Measurements from ENCODE around the gene WDFY2. TPM values are rescaled to one million over a fixed set of nuclear protein-coding genes. Genes with fewer than 3 reads are reported as not detected.

The WDFY2 gene
- total RNA-seq, 1 experiment from 2014 or later, result 25.7 TPM

DNA sequence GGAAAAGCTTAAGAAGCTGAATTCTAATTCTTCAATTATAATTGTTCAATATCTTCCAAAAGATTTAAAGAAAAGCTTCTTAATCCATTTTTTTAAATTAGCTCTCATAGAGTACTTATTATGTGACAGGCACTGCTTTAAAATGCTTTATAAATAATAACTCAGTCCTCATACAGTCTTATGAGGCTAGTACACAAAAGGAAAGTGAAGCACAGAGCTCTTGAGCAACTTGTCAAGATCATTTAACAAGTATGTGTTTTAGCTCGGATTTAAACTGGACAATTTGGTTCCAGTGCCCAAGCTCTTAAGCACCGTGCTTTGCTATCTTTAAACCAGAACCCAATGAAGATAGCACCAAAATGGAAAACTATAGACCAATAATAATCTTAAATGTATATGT lies 113.6 kb downstream of the WDFY2 start:
- H3K4me1 Mint-ChIP-seq, result no peaks in the 10 kb centered on the region
- H3K9me3 Mint-ChIP-seq, result peaks cover 30% of the 10 kb centered on the region
- TF ChIP-seq EMX1 (CRISPR knock-in tag; IDR thresholded peaks at IDR 0.05), result no peak
- TF ChIP-seq IRF2 (CRISPR knock-in tag; IDR thresholded peaks at IDR 0.05; ENCODE audit: borderline replicate concordance, low read depth), result no peak
- TF ChIP-seq SP1 (CRISPR knock-in tag; conservative IDR thresholded peaks at IDR 0.05), result no peak
- TF ChIP-seq, protein P1, sequence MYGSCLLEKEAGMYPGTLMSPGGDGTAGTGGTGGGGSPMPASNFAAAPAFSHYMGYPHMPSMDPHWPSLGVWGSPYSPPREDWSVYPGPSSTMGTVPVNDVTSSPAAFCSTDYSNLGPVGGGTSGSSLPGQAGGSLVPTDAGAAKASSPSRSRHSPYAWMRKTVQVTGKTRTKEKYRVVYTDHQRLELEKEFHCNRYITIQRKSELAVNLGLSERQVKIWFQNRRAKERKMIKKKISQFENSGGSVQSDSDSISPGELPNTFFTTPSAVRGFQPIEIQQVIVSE (CRISPR knock-in tag; IDR thresholded peaks at IDR 0.05; ENCODE audit: borderline replicate concordance), result no peak
- no peak for TF ChIP-seq HMGA2 (CRISPR knock-in tag; IDR thresholded peaks at IDR 0.05)
- TF ChIP-seq, protein P2, sequence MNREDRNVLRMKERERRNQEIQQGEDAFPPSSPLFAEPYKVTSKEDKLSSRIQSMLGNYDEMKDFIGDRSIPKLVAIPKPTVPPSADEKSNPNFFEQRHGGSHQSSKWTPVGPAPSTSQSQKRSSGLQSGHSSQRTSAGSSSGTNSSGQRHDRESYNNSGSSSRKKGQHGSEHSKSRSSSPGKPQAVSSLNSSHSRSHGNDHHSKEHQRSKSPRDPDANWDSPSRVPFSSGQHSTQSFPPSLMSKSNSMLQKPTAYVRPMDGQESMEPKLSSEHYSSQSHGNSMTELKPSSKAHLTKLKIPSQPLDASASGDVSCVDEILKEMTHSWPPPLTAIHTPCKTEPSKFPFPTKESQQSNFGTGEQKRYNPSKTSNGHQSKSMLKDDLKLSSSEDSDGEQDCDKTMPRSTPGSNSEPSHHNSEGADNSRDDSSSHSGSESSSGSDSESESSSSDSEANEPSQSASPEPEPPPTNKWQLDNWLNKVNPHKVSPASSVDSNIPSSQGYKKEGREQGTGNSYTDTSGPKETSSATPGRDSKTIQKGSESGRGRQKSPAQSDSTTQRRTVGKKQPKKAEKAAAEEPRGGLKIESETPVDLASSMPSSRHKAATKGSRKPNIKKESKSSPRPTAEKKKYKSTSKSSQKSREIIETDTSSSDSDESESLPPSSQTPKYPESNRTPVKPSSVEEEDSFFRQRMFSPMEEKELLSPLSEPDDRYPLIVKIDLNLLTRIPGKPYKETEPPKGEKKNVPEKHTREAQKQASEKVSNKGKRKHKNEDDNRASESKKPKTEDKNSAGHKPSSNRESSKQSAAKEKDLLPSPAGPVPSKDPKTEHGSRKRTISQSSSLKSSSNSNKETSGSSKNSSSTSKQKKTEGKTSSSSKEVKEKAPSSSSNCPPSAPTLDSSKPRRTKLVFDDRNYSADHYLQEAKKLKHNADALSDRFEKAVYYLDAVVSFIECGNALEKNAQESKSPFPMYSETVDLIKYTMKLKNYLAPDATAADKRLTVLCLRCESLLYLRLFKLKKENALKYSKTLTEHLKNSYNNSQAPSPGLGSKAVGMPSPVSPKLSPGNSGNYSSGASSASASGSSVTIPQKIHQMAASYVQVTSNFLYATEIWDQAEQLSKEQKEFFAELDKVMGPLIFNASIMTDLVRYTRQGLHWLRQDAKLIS (CRISPR knock-in tag; IDR thresholded peaks at IDR 0.05; ENCODE audit: borderline replicate concordance), result no peak
- TF ChIP-seq, protein P3, sequence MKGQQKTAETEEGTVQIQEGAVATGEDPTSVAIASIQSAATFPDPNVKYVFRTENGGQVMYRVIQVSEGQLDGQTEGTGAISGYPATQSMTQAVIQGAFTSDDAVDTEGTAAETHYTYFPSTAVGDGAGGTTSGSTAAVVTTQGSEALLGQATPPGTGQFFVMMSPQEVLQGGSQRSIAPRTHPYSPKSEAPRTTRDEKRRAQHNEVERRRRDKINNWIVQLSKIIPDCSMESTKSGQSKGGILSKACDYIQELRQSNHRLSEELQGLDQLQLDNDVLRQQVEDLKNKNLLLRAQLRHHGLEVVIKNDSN (CRISPR knock-in tag; IDR thresholded peaks at IDR 0.05), result no peak
- no peak for TF ChIP-seq RORB (CRISPR knock-in tag; IDR thresholded peaks at IDR 0.05)
- TF ChIP-seq TCF7 (CRISPR knock-in tag; IDR thresholded peaks at IDR 0.05; ENCODE audit: low read depth), result no peak
- ChIA-PET CTCF (no interaction called here), POLR2A (no interaction called here)
- DNase-seq (ENCODE audit: low spot score) (no peak), ATAC-seq (no peak)
- no peaks in the 10 kb centered on the region for H3K27me3 Mint-ChIP-seq (ENCODE audit: low read depth)
- H3K27ac Mint-ChIP-seq, result no peak overlapping the region
- H3K4me3 Mint-ChIP-seq, result no peak overlapping the region
- peaks cover 16% of the 10 kb centered on the region for H3K36me3 Mint-ChIP-seq

DNA sequence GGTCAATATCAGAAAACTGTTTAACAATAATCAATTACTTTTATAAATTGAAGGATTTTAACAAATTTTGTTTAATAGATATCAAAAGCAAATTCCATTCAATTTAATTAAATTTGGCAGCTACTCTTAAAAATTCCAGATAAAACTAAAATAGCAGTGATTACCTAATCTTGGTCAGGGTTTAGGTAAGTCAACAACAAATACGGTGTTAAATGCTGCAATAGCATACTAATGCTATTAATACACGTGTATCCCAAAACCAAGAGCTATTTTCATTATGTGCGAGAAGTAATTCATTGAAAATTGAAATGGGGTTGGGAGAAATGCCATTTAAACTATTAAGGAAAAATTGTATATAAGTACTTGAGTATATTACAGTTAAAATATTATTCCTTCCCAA lies 114.1 kb downstream of the WDFY2 start:
- no peak for ATAC-seq
- CTCF ChIA-PET, result no interaction called here
- no peak overlapping the region for H3K27ac Mint-ChIP-seq

More for the DNA sequence above, 114.1 kb downstream of the WDFY2 start:
- no peak for DNase-seq (ENCODE audit: low spot score)
- POLR2A ChIA-PET, result no interaction called here
- Mint-ChIP-seq H3K4me3 (no peak overlapping the region), H3K27me3 (ENCODE audit: low read depth) (no peaks in the 10 kb centered on the region), H3K4me1 (no peaks in the 10 kb centered on the region), H3K36me3 (peaks cover 16% of the 10 kb centered on the region), H3K9me3 (peaks cover 30% of the 10 kb centered on the region)
- TF ChIP-seq, protein P4, sequence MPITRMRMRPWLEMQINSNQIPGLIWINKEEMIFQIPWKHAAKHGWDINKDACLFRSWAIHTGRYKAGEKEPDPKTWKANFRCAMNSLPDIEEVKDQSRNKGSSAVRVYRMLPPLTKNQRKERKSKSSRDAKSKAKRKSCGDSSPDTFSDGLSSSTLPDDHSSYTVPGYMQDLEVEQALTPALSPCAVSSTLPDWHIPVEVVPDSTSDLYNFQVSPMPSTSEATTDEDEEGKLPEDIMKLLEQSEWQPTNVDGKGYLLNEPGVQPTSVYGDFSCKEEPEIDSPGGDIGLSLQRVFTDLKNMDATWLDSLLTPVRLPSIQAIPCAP (CRISPR knock-in tag; IDR thresholded peaks at IDR 0.05), result no peak
- TF ChIP-seq NR3C1 (CRISPR knock-in tag; conservative IDR thresholded peaks at IDR 0.05; ENCODE audit: low read depth), result no peak
- TF ChIP-seq ZNF138 (CRISPR knock-in tag; conservative IDR thresholded peaks at IDR 0.05), result no peak
- TF ChIP-seq, protein P5, sequence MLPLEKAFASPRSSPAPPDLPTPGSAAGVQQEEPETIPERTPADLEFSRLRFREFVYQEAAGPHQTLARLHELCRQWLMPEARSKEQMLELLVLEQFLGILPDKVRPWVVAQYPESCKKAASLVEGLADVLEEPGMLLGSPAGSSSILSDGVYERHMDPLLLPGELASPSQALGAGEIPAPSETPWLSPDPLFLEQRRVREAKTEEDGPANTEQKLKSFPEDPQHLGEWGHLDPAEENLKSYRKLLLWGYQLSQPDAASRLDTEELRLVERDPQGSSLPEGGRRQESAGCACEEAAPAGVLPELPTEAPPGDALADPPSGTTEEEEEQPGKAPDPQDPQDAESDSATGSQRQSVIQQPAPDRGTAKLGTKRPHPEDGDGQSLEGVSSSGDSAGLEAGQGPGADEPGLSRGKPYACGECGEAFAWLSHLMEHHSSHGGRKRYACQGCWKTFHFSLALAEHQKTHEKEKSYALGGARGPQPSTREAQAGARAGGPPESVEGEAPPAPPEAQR (CRISPR knock-in tag; IDR thresholded peaks at IDR 0.05), result no peak
- TF ChIP-seq, protein P6, sequence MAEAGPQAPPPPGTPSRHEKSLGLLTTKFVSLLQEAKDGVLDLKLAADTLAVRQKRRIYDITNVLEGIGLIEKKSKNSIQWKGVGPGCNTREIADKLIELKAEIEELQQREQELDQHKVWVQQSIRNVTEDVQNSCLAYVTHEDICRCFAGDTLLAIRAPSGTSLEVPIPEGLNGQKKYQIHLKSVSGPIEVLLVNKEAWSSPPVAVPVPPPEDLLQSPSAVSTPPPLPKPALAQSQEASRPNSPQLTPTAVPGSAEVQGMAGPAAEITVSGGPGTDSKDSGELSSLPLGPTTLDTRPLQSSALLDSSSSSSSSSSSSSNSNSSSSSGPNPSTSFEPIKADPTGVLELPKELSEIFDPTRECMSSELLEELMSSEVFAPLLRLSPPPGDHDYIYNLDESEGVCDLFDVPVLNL (CRISPR knock-in tag; IDR thresholded peaks at IDR 0.05; ENCODE audit: borderline replicate concordance, low read depth), result no peak
- TF ChIP-seq, protein P7, sequence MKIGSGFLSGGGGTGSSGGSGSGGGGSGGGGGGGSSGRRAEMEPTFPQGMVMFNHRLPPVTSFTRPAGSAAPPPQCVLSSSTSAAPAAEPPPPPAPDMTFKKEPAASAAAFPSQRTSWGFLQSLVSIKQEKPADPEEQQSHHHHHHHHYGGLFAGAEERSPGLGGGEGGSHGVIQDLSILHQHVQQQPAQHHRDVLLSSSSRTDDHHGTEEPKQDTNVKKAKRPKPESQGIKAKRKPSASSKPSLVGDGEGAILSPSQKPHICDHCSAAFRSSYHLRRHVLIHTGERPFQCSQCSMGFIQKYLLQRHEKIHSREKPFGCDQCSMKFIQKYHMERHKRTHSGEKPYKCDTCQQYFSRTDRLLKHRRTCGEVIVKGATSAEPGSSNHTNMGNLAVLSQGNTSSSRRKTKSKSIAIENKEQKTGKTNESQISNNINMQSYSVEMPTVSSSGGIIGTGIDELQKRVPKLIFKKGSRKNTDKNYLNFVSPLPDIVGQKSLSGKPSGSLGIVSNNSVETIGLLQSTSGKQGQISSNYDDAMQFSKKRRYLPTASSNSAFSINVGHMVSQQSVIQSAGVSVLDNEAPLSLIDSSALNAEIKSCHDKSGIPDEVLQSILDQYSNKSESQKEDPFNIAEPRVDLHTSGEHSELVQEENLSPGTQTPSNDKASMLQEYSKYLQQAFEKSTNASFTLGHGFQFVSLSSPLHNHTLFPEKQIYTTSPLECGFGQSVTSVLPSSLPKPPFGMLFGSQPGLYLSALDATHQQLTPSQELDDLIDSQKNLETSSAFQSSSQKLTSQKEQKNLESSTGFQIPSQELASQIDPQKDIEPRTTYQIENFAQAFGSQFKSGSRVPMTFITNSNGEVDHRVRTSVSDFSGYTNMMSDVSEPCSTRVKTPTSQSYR (CRISPR knock-in tag; IDR thresholded peaks at IDR 0.05), result no peak
- TF ChIP-seq OVOL2 (CRISPR knock-in tag; IDR thresholded peaks at IDR 0.05; ENCODE audit: borderline replicate concordance), result no peak
- TF ChIP-seq GTF2I (CRISPR knock-in tag; conservative IDR thresholded peaks at IDR 0.05), result no peak
- no peak for TF ChIP-seq JUN (CRISPR knock-in tag; IDR thresholded peaks at IDR 0.05)
- TF ChIP-seq, protein P8, sequence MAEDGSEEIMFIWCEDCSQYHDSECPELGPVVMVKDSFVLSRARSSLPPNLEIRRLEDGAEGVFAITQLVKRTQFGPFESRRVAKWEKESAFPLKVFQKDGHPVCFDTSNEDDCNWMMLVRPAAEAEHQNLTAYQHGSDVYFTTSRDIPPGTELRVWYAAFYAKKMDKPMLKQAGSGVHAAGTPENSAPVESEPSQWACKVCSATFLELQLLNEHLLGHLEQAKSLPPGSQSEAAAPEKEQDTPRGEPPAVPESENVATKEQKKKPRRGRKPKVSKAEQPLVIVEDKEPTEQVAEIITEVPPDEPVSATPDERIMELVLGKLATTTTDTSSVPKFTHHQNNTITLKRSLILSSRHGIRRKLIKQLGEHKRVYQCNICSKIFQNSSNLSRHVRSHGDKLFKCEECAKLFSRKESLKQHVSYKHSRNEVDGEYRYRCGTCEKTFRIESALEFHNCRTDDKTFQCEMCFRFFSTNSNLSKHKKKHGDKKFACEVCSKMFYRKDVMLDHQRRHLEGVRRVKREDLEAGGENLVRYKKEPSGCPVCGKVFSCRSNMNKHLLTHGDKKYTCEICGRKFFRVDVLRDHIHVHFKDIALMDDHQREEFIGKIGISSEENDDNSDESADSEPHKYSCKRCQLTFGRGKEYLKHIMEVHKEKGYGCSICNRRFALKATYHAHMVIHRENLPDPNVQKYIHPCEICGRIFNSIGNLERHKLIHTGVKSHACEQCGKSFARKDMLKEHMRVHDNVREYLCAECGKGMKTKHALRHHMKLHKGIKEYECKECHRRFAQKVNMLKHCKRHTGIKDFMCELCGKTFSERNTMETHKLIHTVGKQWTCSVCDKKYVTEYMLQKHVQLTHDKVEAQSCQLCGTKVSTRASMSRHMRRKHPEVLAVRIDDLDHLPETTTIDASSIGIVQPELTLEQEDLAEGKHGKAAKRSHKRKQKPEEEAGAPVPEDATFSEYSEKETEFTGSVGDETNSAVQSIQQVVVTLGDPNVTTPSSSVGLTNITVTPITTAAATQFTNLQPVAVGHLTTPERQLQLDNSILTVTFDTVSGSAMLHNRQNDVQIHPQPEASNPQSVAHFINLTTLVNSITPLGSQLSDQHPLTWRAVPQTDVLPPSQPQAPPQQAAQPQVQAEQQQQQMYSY (CRISPR knock-in tag; IDR thresholded peaks at IDR 0.05), result no peak

Measured in WTC11 (cell line).